ENCODE data around the gene LARGE1.

The LARGE1 gene

DNA sequence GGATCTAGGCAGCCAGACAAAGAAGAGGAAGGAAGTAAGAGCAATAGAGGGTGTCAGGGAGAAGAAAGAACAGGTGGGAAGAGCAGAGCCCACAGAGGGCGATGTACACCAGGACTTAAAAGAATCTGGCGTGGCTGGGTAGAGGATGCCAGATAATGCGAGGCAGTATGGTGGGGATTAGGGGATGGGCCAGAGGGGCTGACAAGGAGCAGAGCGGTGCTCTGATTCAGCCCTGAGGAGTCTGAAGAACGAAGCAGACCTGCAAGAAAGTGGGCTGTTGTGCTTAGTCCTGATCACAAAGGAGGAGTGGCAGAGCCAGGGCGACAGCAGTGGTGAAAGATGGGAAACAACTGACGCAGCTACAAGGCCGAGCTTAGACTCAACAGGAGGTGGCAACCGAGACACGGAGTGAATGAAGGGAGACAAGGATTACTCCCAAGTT, 163.7 kb downstream of the LARGE1 start:
- TF ChIP-seq, protein P1, sequence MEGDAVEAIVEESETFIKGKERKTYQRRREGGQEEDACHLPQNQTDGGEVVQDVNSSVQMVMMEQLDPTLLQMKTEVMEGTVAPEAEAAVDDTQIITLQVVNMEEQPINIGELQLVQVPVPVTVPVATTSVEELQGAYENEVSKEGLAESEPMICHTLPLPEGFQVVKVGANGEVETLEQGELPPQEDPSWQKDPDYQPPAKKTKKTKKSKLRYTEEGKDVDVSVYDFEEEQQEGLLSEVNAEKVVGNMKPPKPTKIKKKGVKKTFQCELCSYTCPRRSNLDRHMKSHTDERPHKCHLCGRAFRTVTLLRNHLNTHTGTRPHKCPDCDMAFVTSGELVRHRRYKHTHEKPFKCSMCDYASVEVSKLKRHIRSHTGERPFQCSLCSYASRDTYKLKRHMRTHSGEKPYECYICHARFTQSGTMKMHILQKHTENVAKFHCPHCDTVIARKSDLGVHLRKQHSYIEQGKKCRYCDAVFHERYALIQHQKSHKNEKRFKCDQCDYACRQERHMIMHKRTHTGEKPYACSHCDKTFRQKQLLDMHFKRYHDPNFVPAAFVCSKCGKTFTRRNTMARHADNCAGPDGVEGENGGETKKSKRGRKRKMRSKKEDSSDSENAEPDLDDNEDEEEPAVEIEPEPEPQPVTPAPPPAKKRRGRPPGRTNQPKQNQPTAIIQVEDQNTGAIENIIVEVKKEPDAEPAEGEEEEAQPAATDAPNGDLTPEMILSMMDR (IDR thresholded peaks at IDR 0.05; ENCODE audit: low read depth, low read length) = peak; percentile 23
- TF ChIP-seq, protein P2, sequence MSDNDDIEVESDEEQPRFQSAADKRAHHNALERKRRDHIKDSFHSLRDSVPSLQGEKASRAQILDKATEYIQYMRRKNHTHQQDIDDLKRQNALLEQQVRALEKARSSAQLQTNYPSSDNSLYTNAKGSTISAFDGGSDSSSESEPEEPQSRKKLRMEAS (IDR thresholded peaks at IDR 0.05; ENCODE audit: low read depth, low read length) = no peak
- no peak for TF ChIP-seq POLR2A (IDR thresholded peaks at IDR 0.05; ENCODE audit: extremely low read depth, insufficient read length)
- TF ChIP-seq MYC (IDR thresholded peaks at IDR 0.05; ENCODE audit: low read depth, low read length) = no peak
- peak; percentile 54 for DNase-seq (ENCODE audit: low read depth)
- no peak overlapping the region for H3K4me3 ChIP-seq (ENCODE audit: low read depth, low read length)

DNA sequence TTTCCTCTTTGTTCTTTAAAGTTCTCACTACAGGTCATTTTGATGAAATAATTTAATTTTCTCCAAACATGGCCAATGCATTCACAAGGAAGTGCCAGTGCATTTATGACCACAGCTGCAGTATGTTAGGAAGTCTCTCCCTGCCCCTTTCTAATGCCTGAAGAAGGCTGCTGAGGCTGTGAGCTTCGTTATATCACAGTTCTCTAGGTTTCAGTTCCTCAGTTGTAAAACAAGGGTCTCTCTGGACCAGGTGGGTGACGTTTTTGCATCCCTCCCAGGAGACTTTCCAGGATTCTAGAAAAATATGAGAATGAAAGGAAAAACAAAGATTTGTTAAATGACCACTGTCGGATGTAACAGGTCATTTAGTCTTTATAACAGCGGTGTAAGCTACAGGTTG, 171.6 kb downstream of the LARGE1 start:
- DNase-seq (ENCODE audit: low read depth) = no peak
- TF ChIP-seq, protein P1 (IDR thresholded peaks at IDR 0.05; ENCODE audit: low read depth, low read length) = no peak
- no peak for TF ChIP-seq MYC (IDR thresholded peaks at IDR 0.05; ENCODE audit: low read depth, low read length)
- no peak overlapping the region for H3K4me3 ChIP-seq (ENCODE audit: low read depth, low read length)

DNA sequence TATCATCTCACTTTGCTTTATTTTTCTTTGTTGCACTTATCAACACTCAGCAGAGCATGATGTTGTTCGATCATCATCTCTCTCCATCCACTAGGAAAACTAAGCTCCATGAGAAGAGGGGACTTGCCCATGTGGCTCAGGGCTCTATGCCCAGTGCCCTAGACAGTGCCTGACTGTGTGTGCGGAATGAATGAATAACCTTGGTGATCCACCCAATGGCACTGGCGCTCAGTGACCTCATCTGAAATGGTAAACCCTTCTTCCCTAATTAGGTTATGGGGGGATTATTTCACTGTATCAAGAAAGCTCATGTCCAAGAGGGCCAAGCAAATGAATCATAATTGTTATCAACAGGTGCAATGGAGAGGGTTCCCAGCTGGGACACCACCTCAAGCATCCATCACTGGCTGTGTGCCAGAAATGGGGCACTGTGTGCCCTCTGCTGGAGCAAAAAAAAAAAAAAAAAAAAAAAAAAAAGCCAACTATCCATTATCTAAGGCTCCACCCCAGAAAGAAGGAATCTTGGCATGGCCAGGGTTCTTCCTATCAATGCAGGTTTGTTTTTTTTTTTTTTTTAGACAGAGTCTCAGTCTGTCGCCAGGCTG, 172.6 kb downstream of the LARGE1 start:
- TF ChIP-seq MYC (IDR thresholded peaks at IDR 0.05; ENCODE audit: low read depth, low read length) (no peak), POLR2A (IDR thresholded peaks at IDR 0.05; ENCODE audit: extremely low read depth, insufficient read length) (no peak)
- TF ChIP-seq, protein P2 (IDR thresholded peaks at IDR 0.05; ENCODE audit: low read depth, low read length) = no peak
- TF ChIP-seq, protein P1 (IDR thresholded peaks at IDR 0.05; ENCODE audit: low read depth, low read length) = no peak
- DNase-seq (ENCODE audit: low read depth) = peak; percentile 5
- H3K4me3 ChIP-seq (ENCODE audit: low read depth, low read length) = no peak overlapping the region

DNA sequence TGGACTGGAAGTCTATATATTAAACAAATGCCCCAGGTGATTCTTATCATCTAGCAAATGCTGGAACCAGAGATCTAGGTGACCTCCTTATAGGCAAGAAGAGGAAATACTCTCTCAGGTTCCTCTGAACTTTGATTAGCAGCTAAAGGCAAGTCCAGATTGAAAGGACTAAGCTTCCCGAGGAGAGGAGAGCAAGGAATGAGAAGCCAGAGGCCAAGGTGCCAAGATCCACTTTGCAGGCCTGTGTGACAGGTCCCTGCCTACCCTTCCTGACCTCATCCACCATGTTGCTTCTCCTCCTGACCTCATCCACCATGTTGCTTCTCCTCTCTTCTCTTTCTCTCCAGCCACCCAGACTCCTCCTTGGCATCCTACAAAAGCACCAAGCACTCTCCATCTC, 173.2 kb downstream of the LARGE1 start:
- DNase-seq (ENCODE audit: low read depth) = no peak
- TF ChIP-seq, protein P1 (IDR thresholded peaks at IDR 0.05; ENCODE audit: low read depth, low read length) = no peak
- no peak for TF ChIP-seq MYC (IDR thresholded peaks at IDR 0.05; ENCODE audit: low read depth, low read length)
- TF ChIP-seq, protein P2 (IDR thresholded peaks at IDR 0.05; ENCODE audit: low read depth, low read length) = no peak
- TF ChIP-seq POLR2A (IDR thresholded peaks at IDR 0.05; ENCODE audit: extremely low read depth, insufficient read length) = no peak
- no peak overlapping the region for H3K4me3 ChIP-seq (ENCODE audit: low read depth, low read length)

DNA sequence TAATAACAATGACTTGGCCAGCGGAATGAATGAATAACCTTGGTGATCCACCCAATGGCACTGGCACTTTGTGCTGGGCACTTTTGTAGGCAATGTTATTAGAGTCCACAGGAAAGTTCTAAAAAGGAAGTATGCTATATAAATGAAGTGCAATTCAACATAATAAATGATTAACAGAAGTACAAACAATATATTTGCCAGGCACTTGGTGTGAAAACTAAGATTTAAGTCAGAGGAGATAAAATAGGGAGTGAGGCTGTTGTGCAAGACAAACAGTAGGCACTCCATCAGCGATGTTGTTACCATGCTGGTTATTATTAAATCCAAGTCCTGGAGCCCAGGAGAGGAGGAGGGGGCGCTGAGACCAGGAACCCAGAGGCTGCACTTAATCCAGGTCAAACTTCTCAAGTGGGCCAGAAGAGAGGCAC, 173.8 kb downstream of the LARGE1 start:
- H3K4me3 ChIP-seq (ENCODE audit: low read depth, low read length) = no peak overlapping the region
- TF ChIP-seq, protein P2 (IDR thresholded peaks at IDR 0.05; ENCODE audit: low read depth, low read length) = no peak
- TF ChIP-seq, protein P1 (IDR thresholded peaks at IDR 0.05; ENCODE audit: low read depth, low read length) = no peak
- no peak for TF ChIP-seq POLR2A (IDR thresholded peaks at IDR 0.05; ENCODE audit: extremely low read depth, insufficient read length)
- TF ChIP-seq MYC (IDR thresholded peaks at IDR 0.05; ENCODE audit: low read depth, low read length) = no peak
- DNase-seq (ENCODE audit: low read depth) = no peak

DNA sequence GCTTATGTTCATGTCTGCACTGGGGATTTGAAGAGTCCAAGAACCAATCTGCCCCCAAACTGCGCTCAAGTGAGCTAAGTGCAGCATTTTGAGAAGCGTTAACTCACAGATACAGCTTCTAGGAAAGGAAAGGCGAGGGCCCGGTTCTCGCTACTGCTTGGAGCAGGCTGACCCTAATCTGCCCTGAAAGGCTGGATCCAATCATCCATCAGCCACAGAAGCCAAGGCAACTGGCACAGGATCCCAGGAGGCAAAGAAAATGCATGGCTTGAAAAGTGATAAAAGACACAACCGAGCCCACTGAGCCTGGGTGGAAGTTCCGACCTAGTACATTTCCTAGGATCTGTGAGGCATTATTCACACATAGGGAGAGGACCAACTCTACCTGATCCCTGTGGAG, 174.8 kb downstream of the LARGE1 start:
- TF ChIP-seq MYC (IDR thresholded peaks at IDR 0.05; ENCODE audit: low read depth, low read length) (no peak), POLR2A (IDR thresholded peaks at IDR 0.05; ENCODE audit: extremely low read depth, insufficient read length) (no peak)
- TF ChIP-seq, protein P1 (IDR thresholded peaks at IDR 0.05; ENCODE audit: low read depth, low read length) = no peak
- TF ChIP-seq, protein P2 (IDR thresholded peaks at IDR 0.05; ENCODE audit: low read depth, low read length) = no peak
- no peak overlapping the region for H3K4me3 ChIP-seq (ENCODE audit: low read depth, low read length)
- DNase-seq (ENCODE audit: low read depth) = no peak

All from NB4 (cell line).